Mammary epithelial cell (primary cell): Measurements from ENCODE around the gene CDON.

ENCODE experiments used
- EZH2 ChIP-seq: IDR thresholded peaks from 2 replicates; pipeline ENCODE4 v1.6.1; 2012; ENCODE audit warnings: low read length, inconsistent platforms, borderline replicate concordance
- TF ChIP-seq, protein P1 (sequence below), 2 donors: IDR thresholded peaks in 1 of 2; conservative IDR thresholded peaks in 1 of 2; 2 replicates each; pipeline ENCODE4 v1.5.1; 2011 to 2012; ENCODE audit warnings: inconsistent platforms in 2 of 2, low read length in 2 of 2, mild to moderate bottlenecking in 2 of 2, control low read depth in 1 of 2, low read depth in 1 of 2; ENCODE audit not compliant: insufficient read depth in 1 of 2; ENCODE audit errors: extremely low read depth in 1 of 2

- TF ChIP-seq, protein P1, sequence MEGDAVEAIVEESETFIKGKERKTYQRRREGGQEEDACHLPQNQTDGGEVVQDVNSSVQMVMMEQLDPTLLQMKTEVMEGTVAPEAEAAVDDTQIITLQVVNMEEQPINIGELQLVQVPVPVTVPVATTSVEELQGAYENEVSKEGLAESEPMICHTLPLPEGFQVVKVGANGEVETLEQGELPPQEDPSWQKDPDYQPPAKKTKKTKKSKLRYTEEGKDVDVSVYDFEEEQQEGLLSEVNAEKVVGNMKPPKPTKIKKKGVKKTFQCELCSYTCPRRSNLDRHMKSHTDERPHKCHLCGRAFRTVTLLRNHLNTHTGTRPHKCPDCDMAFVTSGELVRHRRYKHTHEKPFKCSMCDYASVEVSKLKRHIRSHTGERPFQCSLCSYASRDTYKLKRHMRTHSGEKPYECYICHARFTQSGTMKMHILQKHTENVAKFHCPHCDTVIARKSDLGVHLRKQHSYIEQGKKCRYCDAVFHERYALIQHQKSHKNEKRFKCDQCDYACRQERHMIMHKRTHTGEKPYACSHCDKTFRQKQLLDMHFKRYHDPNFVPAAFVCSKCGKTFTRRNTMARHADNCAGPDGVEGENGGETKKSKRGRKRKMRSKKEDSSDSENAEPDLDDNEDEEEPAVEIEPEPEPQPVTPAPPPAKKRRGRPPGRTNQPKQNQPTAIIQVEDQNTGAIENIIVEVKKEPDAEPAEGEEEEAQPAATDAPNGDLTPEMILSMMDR (conservative IDR thresholded peaks at IDR 0.05 in 1 of 2, IDR thresholded peaks at IDR 0.05 in 1 of 2; ENCODE audit: extremely low read depth in 1 of 2, insufficient read depth in 1 of 2, low read depth in 1 of 2, low read length in 2 of 2), result no peak
- TF ChIP-seq EZH2, result no peak
Measured at GRCh38 chr11:125955856-125956255, 106.8 kb downstream of the CDON start.
